K562 (cell line): ENCODE measurements around the gene SLC9A1. TPM values are rescaled to one million over a fixed set of nuclear protein-coding genes. Genes with fewer than 3 reads are reported as not detected.

ENCODE experiments used
- ADNP ChIP-seq: fragments of 200-800 bp; sonication (Bioruptor generic); IDR thresholded peaks from 2 replicates; pipeline ENCODE4 v1.6.1; 2016; ENCODE audit warnings: missing genetic modification characterization, missing compliant biosample characterization
- BHLHE40 ChIP-seq: IDR thresholded peaks from 2 replicates; pipeline ENCODE4 v1.6.1; 2011; ENCODE audit warnings: low read length, improper control_type of control experiment
- DDX20 ChIP-seq: fragments of 450-650 bp; IDR thresholded peaks from 2 replicates; pipeline ENCODE4 v1.6.1; 2016; ENCODE audit warnings: missing genetic modification characterization, low read depth, mild to moderate bottlenecking, missing compliant biosample characterization, moderate library complexity
- ESRRA ChIP-seq: fragments of 450-650 bp; IDR thresholded peaks from 2 replicates; pipeline ENCODE4 v1.6.1; 2014; ENCODE audit warnings: low read depth, mild to moderate bottlenecking, moderate library complexity, borderline replicate concordance
- FOXA3 ChIP-seq, 2 experiments: fragments of 450-650 bp in 1 of 2; sonication (generic) in 1 of 2; formaldehyde crosslinking; IDR thresholded peaks in 1 of 2; conservative IDR thresholded peaks in 1 of 2; 2 replicates each; pipeline versions ENCODE4 v1.4.0 to v1.8.0; 2020 to 2022; ENCODE audit warnings: mild to moderate bottlenecking in 2 of 2, missing genetic modification reagents in 1 of 2
- HMG20B ChIP-seq: fragments of 250-450 bp; sonication (Bioruptor Pico); IDR thresholded peaks from 2 replicates; pipeline ENCODE4 v1.5.0; 2021; ENCODE audit warnings: mild to moderate bottlenecking
- KDM1A ChIP-seq, 2 experiments: fragments of 450-650 bp; IDR thresholded peaks; 2 replicates each; pipeline ENCODE4 v1.6.1; 2016; ENCODE audit warnings: mild to moderate bottlenecking in 2 of 2
- POLR2H ChIP-seq: IDR thresholded peaks from 2 replicates; pipeline ENCODE4 v1.6.1; 2016; ENCODE audit warnings: missing genetic modification characterization, low read depth, mild to moderate bottlenecking, control low read depth, missing compliant biosample characterization, moderate library complexity
- SMARCE1 ChIP-seq: fragments of 450-650 bp; IDR thresholded peaks from 2 replicates; pipeline ENCODE4 v1.7.1; 2016; ENCODE audit warnings: mild to moderate bottlenecking
- SNRNP70 ChIP-seq: fragments of 200-400 bp; formaldehyde crosslinking; optimal IDR thresholded peaks from 2 replicates; pipeline ENCODE3; 2017; ENCODE audit warnings: low read depth, low read length
- TRIM24 ChIP-seq, 2 experiments: fragments of 450-650 bp; IDR thresholded peaks; 2 replicates each; pipeline ENCODE4 v1.6.1; 2016
- ZFP36 ChIP-seq: fragments of 150-350 bp; IDR thresholded peaks from 2 replicates; pipeline ENCODE4 v1.6.1; 2018; ENCODE audit warnings: low read length, low read depth; ENCODE audit not compliant: partially characterized antibody
- ZNF263 ChIP-seq: sonication (generic); formaldehyde crosslinking; IDR thresholded peaks from 2 replicates; pipeline ENCODE4 v1.8.0; 2022; ENCODE audit warnings: mild to moderate bottlenecking, missing genetic modification reagents, borderline replicate concordance
- polyA plus RNA-seq, 8 experiments: library from polyadenylated mRNA; depleted of rRNA in 4 of 8; stranded (reverse) in 5 of 8; unstranded in 3 of 8; fragments of >200 nt; fragmentation: Nextera tagmentation in 2 of 8; fragmentation: Illumina TruSeq in 1 of 8; extraction: Ambion mirVana in 2 of 8; extraction: Trizol in 1 of 8; gene quantifications; 2 replicates each; pipeline versions ENCODE4 v1.2.1 to v1.2.3, GENCODE V29; 2011 to 2014; ENCODE audit warnings: inconsistent platforms in 1 of 8, missing spikeins in 1 of 8
- total RNA-seq, 7 experiments: library from RNA; depleted of rRNA in 6 of 7; stranded (reverse); fragments of >200 nt in 6 of 7; fragmentation: Illumina TruSeq in 2 of 7; extraction: Trizol in 2 of 7; gene quantifications; 2 replicates each; pipeline versions ENCODE4 v1.2.1 to v1.2.3, GENCODE V29; 2011 to 2021; ENCODE audit warnings: low replicate concordance in 1 of 7
- TF ChIP-seq, protein P1 (sequence below), 2 experiments: fragments of 450-650 bp; conservative IDR thresholded peaks; 2 replicates each; pipeline ENCODE4 v1.6.1; 2017; ENCODE audit warnings: mild to moderate bottlenecking in 2 of 2, moderate library complexity in 2 of 2
- TF ChIP-seq, protein P2 (sequence below): fragments of 450-650 bp; IDR thresholded peaks from 2 replicates; pipeline ENCODE4 v1.6.1; 2016; ENCODE audit warnings: mild to moderate bottlenecking, moderate library complexity
- TF ChIP-seq, protein P3 (sequence below): sonication (generic); formaldehyde crosslinking; IDR thresholded peaks from 2 replicates; pipeline ENCODE4 v1.9.0; 2022; ENCODE audit warnings: mild to moderate bottlenecking, missing genetic modification reagents

Gene SLC9A1
- total and polyA plus RNA-seq, 9 of the 15 experiments (the other 6 are each of a cell fraction or from before 2014, with no cell fraction given): 0.59 to 14.4 (median 2.0) TPM

DNA sequence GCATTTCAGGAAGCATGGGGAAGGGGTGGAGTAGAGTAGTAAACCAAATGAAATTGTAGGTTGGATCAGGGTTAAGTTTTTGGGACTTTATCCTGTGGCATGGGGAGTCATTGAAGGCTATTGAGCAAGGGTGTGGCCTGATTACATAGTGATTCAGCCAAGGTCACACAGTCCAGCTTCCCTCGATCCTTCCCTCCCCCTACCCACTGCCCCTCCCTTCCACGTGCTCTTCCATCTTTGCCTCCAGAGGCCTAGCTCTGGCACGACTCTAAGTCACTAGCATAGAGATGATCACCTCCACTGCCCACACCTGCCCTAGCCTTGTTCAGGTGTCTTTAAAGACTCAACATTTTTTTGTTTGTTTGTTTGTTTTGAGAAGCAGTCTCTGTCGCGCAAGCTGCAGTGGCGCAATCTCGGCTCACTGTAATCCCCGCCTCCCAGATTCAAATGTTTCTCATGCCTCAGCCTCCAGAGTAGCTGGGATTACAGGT is 37.2 kb upstream of the SLC9A1 start (continued):
- TF ChIP-seq, protein P1, sequence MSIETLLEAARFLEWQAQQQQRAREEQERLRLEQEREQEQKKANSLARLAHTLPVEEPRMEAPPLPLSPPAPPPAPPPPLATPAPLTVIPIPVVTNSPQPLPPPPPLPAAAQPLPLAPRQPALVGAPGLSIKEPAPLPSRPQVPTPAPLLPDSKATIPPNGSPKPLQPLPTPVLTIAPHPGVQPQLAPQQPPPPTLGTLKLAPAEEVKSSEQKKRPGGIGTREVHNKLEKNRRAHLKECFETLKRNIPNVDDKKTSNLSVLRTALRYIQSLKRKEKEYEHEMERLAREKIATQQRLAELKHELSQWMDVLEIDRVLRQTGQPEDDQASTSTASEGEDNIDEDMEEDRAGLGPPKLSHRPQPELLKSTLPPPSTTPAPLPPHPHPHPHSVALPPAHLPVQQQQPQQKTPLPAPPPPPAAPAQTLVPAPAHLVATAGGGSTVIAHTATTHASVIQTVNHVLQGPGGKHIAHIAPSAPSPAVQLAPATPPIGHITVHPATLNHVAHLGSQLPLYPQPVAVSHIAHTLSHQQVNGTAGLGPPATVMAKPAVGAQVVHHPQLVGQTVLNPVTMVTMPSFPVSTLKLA (conservative IDR thresholded peaks at IDR 0.05): peak; percentile 21 to 53; a peak in 2 of 4 replicates
- peak in 1 of 2 experiments; percentile 69; a peak in 1 of 4 replicates for TF ChIP-seq FOXA3 (CRISPR knock-in tag; conservative IDR thresholded peaks at IDR 0.05 in 1 of 2, IDR thresholded peaks at IDR 0.05 in 1 of 2)
- TF ChIP-seq ESRRA: peak; percentile 77; the same call in 1 of the 2 replicates
- TF ChIP-seq ZFP36: peak; percentile 68
- 0 out of 4 replicates have a peak, but pooled peaks have one; percentile 25 to 37 for TF ChIP-seq TRIM24 (IDR thresholded peaks at IDR 0.05)
- no peak for TF ChIP-seq SNRNP70
- no peak for TF ChIP-seq POLR2H (tag)
- TF ChIP-seq KDM1A (IDR thresholded peaks at IDR 0.05): peak; percentile 76 to 86
- peak; percentile 62; the same call in 1 of the 2 replicates for TF ChIP-seq BHLHE40
- TF ChIP-seq, protein P2, sequence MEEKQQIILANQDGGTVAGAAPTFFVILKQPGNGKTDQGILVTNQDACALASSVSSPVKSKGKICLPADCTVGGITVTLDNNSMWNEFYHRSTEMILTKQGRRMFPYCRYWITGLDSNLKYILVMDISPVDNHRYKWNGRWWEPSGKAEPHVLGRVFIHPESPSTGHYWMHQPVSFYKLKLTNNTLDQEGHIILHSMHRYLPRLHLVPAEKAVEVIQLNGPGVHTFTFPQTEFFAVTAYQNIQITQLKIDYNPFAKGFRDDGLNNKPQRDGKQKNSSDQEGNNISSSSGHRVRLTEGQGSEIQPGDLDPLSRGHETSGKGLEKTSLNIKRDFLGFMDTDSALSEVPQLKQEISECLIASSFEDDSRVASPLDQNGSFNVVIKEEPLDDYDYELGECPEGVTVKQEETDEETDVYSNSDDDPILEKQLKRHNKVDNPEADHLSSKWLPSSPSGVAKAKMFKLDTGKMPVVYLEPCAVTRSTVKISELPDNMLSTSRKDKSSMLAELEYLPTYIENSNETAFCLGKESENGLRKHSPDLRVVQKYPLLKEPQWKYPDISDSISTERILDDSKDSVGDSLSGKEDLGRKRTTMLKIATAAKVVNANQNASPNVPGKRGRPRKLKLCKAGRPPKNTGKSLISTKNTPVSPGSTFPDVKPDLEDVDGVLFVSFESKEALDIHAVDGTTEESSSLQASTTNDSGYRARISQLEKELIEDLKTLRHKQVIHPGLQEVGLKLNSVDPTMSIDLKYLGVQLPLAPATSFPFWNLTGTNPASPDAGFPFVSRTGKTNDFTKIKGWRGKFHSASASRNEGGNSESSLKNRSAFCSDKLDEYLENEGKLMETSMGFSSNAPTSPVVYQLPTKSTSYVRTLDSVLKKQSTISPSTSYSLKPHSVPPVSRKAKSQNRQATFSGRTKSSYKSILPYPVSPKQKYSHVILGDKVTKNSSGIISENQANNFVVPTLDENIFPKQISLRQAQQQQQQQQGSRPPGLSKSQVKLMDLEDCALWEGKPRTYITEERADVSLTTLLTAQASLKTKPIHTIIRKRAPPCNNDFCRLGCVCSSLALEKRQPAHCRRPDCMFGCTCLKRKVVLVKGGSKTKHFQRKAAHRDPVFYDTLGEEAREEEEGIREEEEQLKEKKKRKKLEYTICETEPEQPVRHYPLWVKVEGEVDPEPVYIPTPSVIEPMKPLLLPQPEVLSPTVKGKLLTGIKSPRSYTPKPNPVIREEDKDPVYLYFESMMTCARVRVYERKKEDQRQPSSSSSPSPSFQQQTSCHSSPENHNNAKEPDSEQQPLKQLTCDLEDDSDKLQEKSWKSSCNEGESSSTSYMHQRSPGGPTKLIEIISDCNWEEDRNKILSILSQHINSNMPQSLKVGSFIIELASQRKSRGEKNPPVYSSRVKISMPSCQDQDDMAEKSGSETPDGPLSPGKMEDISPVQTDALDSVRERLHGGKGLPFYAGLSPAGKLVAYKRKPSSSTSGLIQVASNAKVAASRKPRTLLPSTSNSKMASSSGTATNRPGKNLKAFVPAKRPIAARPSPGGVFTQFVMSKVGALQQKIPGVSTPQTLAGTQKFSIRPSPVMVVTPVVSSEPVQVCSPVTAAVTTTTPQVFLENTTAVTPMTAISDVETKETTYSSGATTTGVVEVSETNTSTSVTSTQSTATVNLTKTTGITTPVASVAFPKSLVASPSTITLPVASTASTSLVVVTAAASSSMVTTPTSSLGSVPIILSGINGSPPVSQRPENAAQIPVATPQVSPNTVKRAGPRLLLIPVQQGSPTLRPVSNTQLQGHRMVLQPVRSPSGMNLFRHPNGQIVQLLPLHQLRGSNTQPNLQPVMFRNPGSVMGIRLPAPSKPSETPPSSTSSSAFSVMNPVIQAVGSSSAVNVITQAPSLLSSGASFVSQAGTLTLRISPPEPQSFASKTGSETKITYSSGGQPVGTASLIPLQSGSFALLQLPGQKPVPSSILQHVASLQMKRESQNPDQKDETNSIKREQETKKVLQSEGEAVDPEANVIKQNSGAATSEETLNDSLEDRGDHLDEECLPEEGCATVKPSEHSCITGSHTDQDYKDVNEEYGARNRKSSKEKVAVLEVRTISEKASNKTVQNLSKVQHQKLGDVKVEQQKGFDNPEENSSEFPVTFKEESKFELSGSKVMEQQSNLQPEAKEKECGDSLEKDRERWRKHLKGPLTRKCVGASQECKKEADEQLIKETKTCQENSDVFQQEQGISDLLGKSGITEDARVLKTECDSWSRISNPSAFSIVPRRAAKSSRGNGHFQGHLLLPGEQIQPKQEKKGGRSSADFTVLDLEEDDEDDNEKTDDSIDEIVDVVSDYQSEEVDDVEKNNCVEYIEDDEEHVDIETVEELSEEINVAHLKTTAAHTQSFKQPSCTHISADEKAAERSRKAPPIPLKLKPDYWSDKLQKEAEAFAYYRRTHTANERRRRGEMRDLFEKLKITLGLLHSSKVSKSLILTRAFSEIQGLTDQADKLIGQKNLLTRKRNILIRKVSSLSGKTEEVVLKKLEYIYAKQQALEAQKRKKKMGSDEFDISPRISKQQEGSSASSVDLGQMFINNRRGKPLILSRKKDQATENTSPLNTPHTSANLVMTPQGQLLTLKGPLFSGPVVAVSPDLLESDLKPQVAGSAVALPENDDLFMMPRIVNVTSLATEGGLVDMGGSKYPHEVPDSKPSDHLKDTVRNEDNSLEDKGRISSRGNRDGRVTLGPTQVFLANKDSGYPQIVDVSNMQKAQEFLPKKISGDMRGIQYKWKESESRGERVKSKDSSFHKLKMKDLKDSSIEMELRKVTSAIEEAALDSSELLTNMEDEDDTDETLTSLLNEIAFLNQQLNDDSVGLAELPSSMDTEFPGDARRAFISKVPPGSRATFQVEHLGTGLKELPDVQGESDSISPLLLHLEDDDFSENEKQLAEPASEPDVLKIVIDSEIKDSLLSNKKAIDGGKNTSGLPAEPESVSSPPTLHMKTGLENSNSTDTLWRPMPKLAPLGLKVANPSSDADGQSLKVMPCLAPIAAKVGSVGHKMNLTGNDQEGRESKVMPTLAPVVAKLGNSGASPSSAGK: peak; percentile 85
- no peak for TF ChIP-seq DDX20 (tag)
- 0 out of 2 replicates have a peak, but pooled peaks have one; percentile 30 for TF ChIP-seq ADNP
- no peak for TF ChIP-seq ZNF263
- TF ChIP-seq HMG20B: no peak
- TF ChIP-seq, protein P3, sequence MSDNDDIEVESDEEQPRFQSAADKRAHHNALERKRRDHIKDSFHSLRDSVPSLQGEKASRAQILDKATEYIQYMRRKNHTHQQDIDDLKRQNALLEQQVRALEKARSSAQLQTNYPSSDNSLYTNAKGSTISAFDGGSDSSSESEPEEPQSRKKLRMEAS (CRISPR knock-in tag): peak; percentile 75
- peak; percentile 9; the same call in 1 of the 2 replicates for TF ChIP-seq SMARCE1
